Measurements from ENCODE around the gene LAPTM5.

The LAPTM5 gene

GRCh38 chr1:30704765-30705509 lies 52.6 kb downstream of the LAPTM5 start:
- H3K36me3 ChIP-seq = no peaks in the 10 kb centered on the region
- no peak overlapping the region for H3K4me3 ChIP-seq
- intact Hi-C loops (cut with DNase I; ENCODE audit: low total_unique reads) = no loop called here
- H3K9me3 ChIP-seq = no peaks in the 10 kb centered on the region
- H3K27ac ChIP-seq = no peak overlapping the region
- peak in 1 of 2 donors; percentile 33 for DNase-seq
- H3K27me3 ChIP-seq = peaks cover 0 to 37% of the 10 kb centered on the region in 2 donors
- peaks cover 0 to 4% (median 2%) of the 10 kb centered on the region in 4 donors for H3K4me1 ChIP-seq
- no peak for TF ChIP-seq CTCF (IDR thresholded peaks at IDR 0.05)

GRCh38 chr1:30704271-30704670 lies 53.3 kb downstream of the LAPTM5 start:
- Histone ChIP-seq H3K4me3 (no peak overlapping the region), H3K4me1 (peaks cover 0 to 4% (median 2%) of the 10 kb centered on the region in 4 donors), H3K36me3 (no peaks in the 10 kb centered on the region), H3K27me3 (peaks cover 0 to 38% of the 10 kb centered on the region in 2 donors), H3K9me3 (no peaks in the 10 kb centered on the region), H3K27ac (no peak overlapping the region)
- peak; percentile 64 to 85 for DNase-seq
- no peak for TF ChIP-seq CTCF (IDR thresholded peaks at IDR 0.05)
- intact Hi-C loops (cut with DNase I; ENCODE audit: low total_unique reads) = no loop called here

GRCh38 chr1:30702823-30703222 lies 54.8 kb downstream of the LAPTM5 start:
- no peak for TF ChIP-seq CTCF (IDR thresholded peaks at IDR 0.05)
- Histone ChIP-seq H3K4me3 (no peak overlapping the region), H3K4me1 (peaks cover 0 to 4% (median 2%) of the 10 kb centered on the region in 4 donors), H3K9me3 (no peaks in the 10 kb centered on the region), H3K27ac (no peak overlapping the region), H3K36me3 (no peaks in the 10 kb centered on the region), H3K27me3 (peaks cover 0 to 37% of the 10 kb centered on the region in 2 donors)
- intact Hi-C loops (cut with DNase I; ENCODE audit: low total_unique reads) = no loop called here
- DNase-seq = no peak

- TF ChIP-seq CTCF (IDR thresholded peaks at IDR 0.05) = no peak
- intact Hi-C loops (cut with DNase I; ENCODE audit: low total_unique reads) = no loop called here
- DNase-seq = no peak
- no peak overlapping the region for H3K27ac ChIP-seq
- H3K36me3 ChIP-seq = no peaks in the 10 kb centered on the region
- peaks cover 0 to 25% of the 10 kb centered on the region in 2 donors for H3K27me3 ChIP-seq
- H3K9me3 ChIP-seq = no peaks in the 10 kb centered on the region
- no peak overlapping the region for H3K4me3 ChIP-seq
- peaks cover 0 to 4% (median 2%) of the 10 kb centered on the region in 4 donors for H3K4me1 ChIP-seq
Observed at GRCh38 chr1:30701258-30701633, 56.3 kb downstream of the LAPTM5 start.

GRCh38 chr1:30700528-30701257 lies 56.9 kb downstream of the LAPTM5 start:
- DNase-seq = peak; percentile 75 to 86
- Histone ChIP-seq H3K4me3 (no peak overlapping the region), H3K27ac (no peak overlapping the region), H3K27me3 (peaks cover 0 to 22% of the 10 kb centered on the region in 2 donors), H3K9me3 (no peaks in the 10 kb centered on the region), H3K4me1 (peaks cover 0 to 7% (median 5%) of the 10 kb centered on the region in 4 donors), H3K36me3 (no peaks in the 10 kb centered on the region)
- intact Hi-C loops (cut with DNase I; ENCODE audit: low total_unique reads) = no loop called here
- no peak for TF ChIP-seq CTCF (IDR thresholded peaks at IDR 0.05)
